Activated CD8-positive, alpha-beta memory T cell treated with anti-CD3 and anti-CD28 coated beads, Interleukin-2, amount 50 U/mL, for 1 hour (primary cell): Measurements from ENCODE around the gene PLA2G2D.
"Not testable (repeated sequence)": the region's sequence is repeated elsewhere in the genome, so short reads cannot be mapped to it uniquely, and the experiment has no call there.

Experiments
- DNase-seq: peaks from one replicate; pipeline ENCODE4 v3.0.0-alpha.2; 2020; ENCODE audit errors: extremely low read depth

PLA2G2D gene

GRCh38 chr1:20143318-20143717 is 24.0 kb upstream of the PLA2G2D start:
- no peak for DNase-seq

GRCh38 chr1:20142001-20142710 is 22.8 kb upstream of the PLA2G2D start:
- no peak for DNase-seq

GRCh38 chr1:20141466-20141865 is 22.1 kb upstream of the PLA2G2D start:
- DNase-seq: no peak

GRCh38 chr1:20141001-20141400 is 21.7 kb upstream of the PLA2G2D start:
- no peak for DNase-seq

- DNase-seq: no peak
These were observed 20.7 kb upstream of the PLA2G2D start for GRCh38 chr1:20139776-20140612.

GRCh38 chr1:20138961-20139550 is 19.7 kb upstream of the PLA2G2D start, which contains the start of gene PLA2G2F:
PLA2G2F (plus strand) TSS chr1:20139323; CDS start chr1:20139428, 105 bp downstream.
- DNase-seq: no peak

GRCh38 chr1:20138346-20138745 is 19.0 kb upstream of the PLA2G2D start:
- DNase-seq: no peak

GRCh38 chr1:20137604-20138003 is 18.3 kb upstream of the PLA2G2D start:
- DNase-seq: no peak

GRCh38 chr1:20137055-20137454 is 17.7 kb upstream of the PLA2G2D start:
- DNase-seq: no peak

GRCh38 chr1:20136249-20136648 is 16.9 kb upstream of the PLA2G2D start:
- DNase-seq: no peak

GRCh38 chr1:20134995-20135394 is 15.7 kb upstream of the PLA2G2D start:
- DNase-seq: no peak

- DNase-seq: not testable (repeated sequence)
These were observed 11.2 kb upstream of the PLA2G2D start for GRCh38 chr1:20130518-20130917.

GRCh38 chr1:20126806-20127440 is 7.6 kb upstream of the PLA2G2D start:
- DNase-seq: no peak

- DNase-seq: no peak
These were observed 6.9 kb upstream of the PLA2G2D start for GRCh38 chr1:20126041-20126805.

- no peak for DNase-seq
These were observed 5.8 kb upstream of the PLA2G2D start for GRCh38 chr1:20125100-20125499.

- no peak for DNase-seq
These were observed 5.2 kb upstream of the PLA2G2D start for GRCh38 chr1:20124456-20125057.

GRCh38 chr1:20123722-20124455 is 4.6 kb upstream of the PLA2G2D start:
- DNase-seq: no peak

- no peak for DNase-seq
These were observed 1.5 kb upstream of the PLA2G2D start for GRCh38 chr1:20120796-20121195.

- DNase-seq: no peak
These were observed 2.1 kb downstream of the PLA2G2D start for GRCh38 chr1:20117236-20117635.

GRCh38 chr1:20115916-20116315 is 3.4 kb downstream of the PLA2G2D start:
- DNase-seq: no peak
